Measurements from ENCODE around the gene OCA2. TPM values are rescaled to one million over a fixed set of nuclear protein-coding genes. Genes with fewer than 3 reads are reported as not detected.

The OCA2 gene
- total and polyA plus RNA-seq, 2 of the 8 experiments (the other 6 are each of a cell fraction or from before 2014, with no cell fraction given), result 0.20 TPM

GRCh38 chr15:27817258-27817657 lies 281.9 kb downstream of the OCA2 start:
- no peak overlapping the region for H3K14ac ChIP-seq (ENCODE audit: insufficient read length)
- H2BK120ac ChIP-seq (replicated peaks; ENCODE audit: low read depth, low read length), result no peak overlapping the region
- H3K9me3 ChIP-seq (ENCODE audit: insufficient read depth in 2 of 2, low read depth in 1 of 2, low read length in 1 of 2), result no peaks in the 10 kb centered on the region
- 80% methylated on average over 3 of the region's 3 CpGs; no CpG with 5 or more reads in 1 of the 2 experiments for WGBS, 2 experiments (ENCODE audit: extremely low coverage in 1 of 2, insufficient coverage in 1 of 2, insufficient read length in 1 of 2, insufficient replicate concordance in 2 of 2, low coverage in 1 of 2, low lambda C conversion rate in 2 of 2, missing lambda C conversion rate in 1 of 2)
- no peak overlapping the region for H3K56ac ChIP-seq (replicated peaks; ENCODE audit: insufficient read length, low read depth, low read length)
- H2BK12ac ChIP-seq (ENCODE audit: low read depth, low read length), result no peak overlapping the region
- H3K4ac ChIP-seq (replicated peaks; ENCODE audit: insufficient read length, low read depth, low read length), result no peak overlapping the region
- H3K4me2 ChIP-seq (ENCODE audit: insufficient read depth in 1 of 2, low read depth in 2 of 2, low read length in 2 of 2), result no peak overlapping the region
- H4K5ac ChIP-seq (ENCODE audit: insufficient read length, low read depth, low read length), result no peak overlapping the region
- no peak overlapping the region for H3K27ac ChIP-seq (ENCODE audit: low read depth, low read length)
- H3K9ac ChIP-seq (replicated peaks in 1 of 4; ENCODE audit: extremely low read depth in 1 of 4, low read depth in 3 of 4, low read length in 3 of 4), result no peak overlapping the region
- no peak overlapping the region for H2BK15ac ChIP-seq (ENCODE audit: low read length)
- no peaks in the 10 kb centered on the region for H3K4me1 ChIP-seq (replicated peaks in 1 of 4; ENCODE audit: control insufficient read depth in 3 of 4, insufficient read depth in 4 of 4, low read length in 3 of 4)
- H2AK5ac ChIP-seq (ENCODE audit: low read depth, low read length), result no peak overlapping the region
- no peaks in the 10 kb centered on the region for H3K36me3 ChIP-seq (ENCODE audit: control insufficient read depth in 2 of 4, insufficient read depth in 4 of 4, low read length in 3 of 4)
- no peak overlapping the region for H2BK5ac ChIP-seq (ENCODE audit: low read depth, low read length)
- no peaks in the 10 kb centered on the region for H3K23me2 ChIP-seq (ENCODE audit: low read depth, low read length)
- H3K79me1 ChIP-seq (ENCODE audit: low read depth, low read length), result no peaks in the 10 kb centered on the region
- no peak for FAIRE-seq
- no peak overlapping the region for H3K18ac ChIP-seq (ENCODE audit: extremely low read depth, low read length)
- H4K20me1 ChIP-seq (replicated peaks in 1 of 2; ENCODE audit: control insufficient read depth in 1 of 2, insufficient read depth in 2 of 2, low read length in 2 of 2), result peaks cover 0 to 5% of the 10 kb centered on the region in 2 experiments
- no peak overlapping the region for H4K91ac ChIP-seq (replicated peaks; ENCODE audit: insufficient read length, low read length)
- H3K4me3 ChIP-seq (ENCODE audit: extremely low read depth in 1 of 4, insufficient read depth in 2 of 4, low read depth in 3 of 4, low read length in 4 of 4), result no peak overlapping the region
- no peak overlapping the region for H2BK20ac ChIP-seq (ENCODE audit: low read length)
- ChIA-PET CTCF (ENCODE audit: partially characterized antibody) (interaction anchor here (1.0 to 1.2 kb wide), 2 partner anchors 12 to 14 kb away, joined by 3 read pairs; no protein-coding TSS in a partner anchor), POLR2A (ENCODE audit: partially characterized antibody) (no interaction called here)
- no peaks in the 10 kb centered on the region for H3K27me3 ChIP-seq (replicated peaks in 1 of 4; ENCODE audit: control insufficient read depth in 3 of 4, extremely low read depth in 1 of 4, insufficient read depth in 3 of 4, low read length in 3 of 4)
- no peak overlapping the region for H3K23ac ChIP-seq (ENCODE audit: insufficient read length)
- no peak overlapping the region for H2AFZ ChIP-seq (ENCODE audit: low read length)
- DNase-seq (ENCODE audit: low read depth in 1 of 2, low spot score in 2 of 2), result no peak
- H3K79me2 ChIP-seq (ENCODE audit: control insufficient read depth in 1 of 2, insufficient read depth in 2 of 2, low read length in 2 of 2), result no peaks in the 10 kb centered on the region
- H4K8ac ChIP-seq (ENCODE audit: extremely low read depth, insufficient read depth, low read length), result no peak overlapping the region
- TF ChIP-seq SIN3A (conservative IDR thresholded peaks at IDR 0.05 in 1 of 2, IDR thresholded peaks at IDR 0.05 in 1 of 2; ENCODE audit: low read depth in 1 of 2, low read length in 2 of 2) (no peak), ATF2 (IDR thresholded peaks at IDR 0.05; ENCODE audit: low read length) (no peak), CTCF (IDR thresholded peaks at IDR 0.05; ENCODE audit: control extremely low read depth in 1 of 3, insufficient read depth in 1 of 3, low read depth in 1 of 3, low read length in 3 of 3) (no peak), TEAD4 (IDR thresholded peaks at IDR 0.05; ENCODE audit: low read depth, low read length) (no peak), EZH2 (IDR thresholded peaks at IDR 0.05; ENCODE audit: low read depth, low read length, severe bottlenecking) (no peak), JUND (IDR thresholded peaks at IDR 0.05; ENCODE audit: low read length) (no peak), RNF2 (IDR thresholded peaks at IDR 0.05; ENCODE audit: borderline replicate concordance, low read depth, low read length, missing control alignments, poor library complexity, severe bottlenecking) (no peak), GABPA (IDR thresholded peaks at IDR 0.05; ENCODE audit: borderline replicate concordance, insufficient read depth, low read length) (no peak)

All from H1 (cell line).